ENCODE data around the gene HVCN1.

GRCh38 chr12:110732572-110732971 is 43.7 kb upstream of the HVCN1 start:
- TF ChIP-seq IRF9 (CRISPR knock-in tag; IDR thresholded peaks at IDR 0.05; ENCODE audit: borderline replicate concordance) (no peak), AKAP8 (CRISPR knock-in tag; IDR thresholded peaks at IDR 0.05) (no peak), PRMT3 (CRISPR knock-in tag; IDR thresholded peaks at IDR 0.05; ENCODE audit: borderline replicate concordance, low read depth) (no peak), MEIS1 (CRISPR knock-in tag; IDR thresholded peaks at IDR 0.05; ENCODE audit: borderline replicate concordance) (no peak), CTCF (CRISPR knock-in tag; IDR thresholded peaks at IDR 0.05) (no peak), ZFP36 (IDR thresholded peaks at IDR 0.05; ENCODE audit: borderline replicate concordance, low read depth, low read length, partially characterized antibody) (no peak), ZFYVE20 (CRISPR knock-in tag; IDR thresholded peaks at IDR 0.05; ENCODE audit: borderline replicate concordance, low read depth) (no peak), HMGXB3 (CRISPR knock-in tag; IDR thresholded peaks at IDR 0.05; ENCODE audit: borderline replicate concordance) (no peak), MXI1 (IDR thresholded peaks at IDR 0.05; ENCODE audit: borderline replicate concordance, low read depth, low read length) (no peak), SP1 (IDR thresholded peaks at IDR 0.05) (no peak), SP1 (CRISPR knock-in tag; IDR thresholded peaks at IDR 0.05) (no peak), POLR2AphosphoS5 (IDR thresholded peaks at IDR 0.05; ENCODE audit: low read depth, low read length) (no peak), POLR2A (IDR thresholded peaks at IDR 0.05; ENCODE audit: insufficient read depth in 1 of 2, low read depth in 2 of 2, low read length in 2 of 2) (no peak), THYN1 (CRISPR knock-in tag; IDR thresholded peaks at IDR 0.05; ENCODE audit: borderline replicate concordance, low read depth) (no peak)
